22Rv1 (cell line): ENCODE data around the gene PIP5K1B.

ENCODE experiments used
- H3K27ac ChIP-seq: fragments of 450-650 bp; 2 replicates; pipeline ENCODE4 v1.5.1; 2017
- ZFX ChIP-seq: fragments of 450-650 bp; IDR thresholded peaks from 2 replicates; pipeline ENCODE4 v1.6.1; 2017; ENCODE audit warnings: antibody characterized with exemption, borderline replicate concordance
- TF ChIP-seq, protein P1 (sequence below): fragments of 450-650 bp; IDR thresholded peaks from 2 replicates; pipeline ENCODE4 v1.5.1; 2017; ENCODE audit warnings: mild to moderate bottlenecking

PIP5K1B gene

GRCh38 chr9:68852941-68853340 lies 147.9 kb downstream of the PIP5K1B start:
- TF ChIP-seq, protein P1, sequence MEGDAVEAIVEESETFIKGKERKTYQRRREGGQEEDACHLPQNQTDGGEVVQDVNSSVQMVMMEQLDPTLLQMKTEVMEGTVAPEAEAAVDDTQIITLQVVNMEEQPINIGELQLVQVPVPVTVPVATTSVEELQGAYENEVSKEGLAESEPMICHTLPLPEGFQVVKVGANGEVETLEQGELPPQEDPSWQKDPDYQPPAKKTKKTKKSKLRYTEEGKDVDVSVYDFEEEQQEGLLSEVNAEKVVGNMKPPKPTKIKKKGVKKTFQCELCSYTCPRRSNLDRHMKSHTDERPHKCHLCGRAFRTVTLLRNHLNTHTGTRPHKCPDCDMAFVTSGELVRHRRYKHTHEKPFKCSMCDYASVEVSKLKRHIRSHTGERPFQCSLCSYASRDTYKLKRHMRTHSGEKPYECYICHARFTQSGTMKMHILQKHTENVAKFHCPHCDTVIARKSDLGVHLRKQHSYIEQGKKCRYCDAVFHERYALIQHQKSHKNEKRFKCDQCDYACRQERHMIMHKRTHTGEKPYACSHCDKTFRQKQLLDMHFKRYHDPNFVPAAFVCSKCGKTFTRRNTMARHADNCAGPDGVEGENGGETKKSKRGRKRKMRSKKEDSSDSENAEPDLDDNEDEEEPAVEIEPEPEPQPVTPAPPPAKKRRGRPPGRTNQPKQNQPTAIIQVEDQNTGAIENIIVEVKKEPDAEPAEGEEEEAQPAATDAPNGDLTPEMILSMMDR: no peak
- TF ChIP-seq ZFX: no peak
- no peak overlapping the region for H3K27ac ChIP-seq

DNA sequence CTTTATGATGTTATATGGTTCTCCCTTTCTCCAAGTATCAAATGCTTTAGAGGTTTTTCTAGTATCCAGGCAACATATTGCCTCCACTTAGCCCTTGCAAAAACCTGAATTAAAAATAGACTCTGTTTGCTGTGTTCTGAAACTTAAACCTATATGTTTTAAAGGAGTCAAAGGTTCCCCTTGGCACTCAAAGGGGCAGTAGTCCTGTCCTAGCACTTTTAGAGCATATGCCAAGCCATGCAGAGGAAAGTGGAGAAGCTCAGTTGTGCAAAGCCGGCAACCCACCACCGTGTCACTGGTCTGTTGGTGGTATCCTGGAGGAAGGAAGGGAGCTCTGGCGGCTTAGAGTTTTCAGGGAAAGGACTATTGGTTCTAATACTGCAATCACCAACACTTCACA lies 154.3 kb downstream of the PIP5K1B start:
- H3K27ac ChIP-seq: no peak overlapping the region
- TF ChIP-seq ZFX: no peak
- TF ChIP-seq, protein P1: no peak

DNA sequence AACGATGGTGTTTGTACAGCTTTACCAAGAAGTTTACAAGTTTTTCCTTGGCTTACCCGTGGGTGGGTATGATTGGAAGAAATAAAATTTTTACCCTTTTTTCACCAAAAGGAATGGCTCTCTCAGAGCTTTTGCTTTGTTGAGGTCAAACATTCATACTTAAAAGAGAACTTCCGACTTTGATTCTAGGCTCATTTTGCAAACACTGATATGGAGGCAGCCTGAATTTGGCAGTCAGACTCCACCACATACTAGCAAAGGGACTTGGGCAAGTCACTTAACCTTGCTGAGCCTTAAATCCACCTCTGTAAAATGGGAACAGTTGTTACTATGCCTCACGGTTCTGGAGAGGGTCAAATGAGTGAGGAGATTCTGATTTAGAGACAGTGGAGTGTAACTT lies 155.4 kb downstream of the PIP5K1B start:
- no peak overlapping the region for H3K27ac ChIP-seq
- TF ChIP-seq, protein P1: no peak
- no peak for TF ChIP-seq ZFX

DNA sequence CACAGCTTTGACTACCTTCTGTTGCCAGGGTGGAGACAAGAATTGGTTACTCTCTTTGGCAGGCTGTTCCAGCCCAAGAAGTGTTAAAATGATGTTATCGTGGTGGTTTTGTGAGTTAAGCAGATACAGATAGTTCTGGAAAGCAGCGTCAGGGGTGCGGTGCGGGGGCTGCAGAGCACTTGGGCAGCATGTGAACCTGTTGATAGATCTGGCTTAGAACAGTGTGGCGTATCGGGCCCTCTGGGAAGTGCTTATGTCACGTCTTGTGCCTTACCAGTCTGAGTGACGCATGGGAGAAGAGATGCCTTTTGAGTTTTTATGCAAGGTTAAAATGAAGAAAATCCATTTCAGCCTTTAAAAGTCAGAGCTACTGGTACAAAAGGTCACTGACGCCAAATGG lies 156.4 kb downstream of the PIP5K1B start:
- H3K27ac ChIP-seq: no peak overlapping the region
- TF ChIP-seq ZFX: no peak
- TF ChIP-seq, protein P1: no peak

DNA sequence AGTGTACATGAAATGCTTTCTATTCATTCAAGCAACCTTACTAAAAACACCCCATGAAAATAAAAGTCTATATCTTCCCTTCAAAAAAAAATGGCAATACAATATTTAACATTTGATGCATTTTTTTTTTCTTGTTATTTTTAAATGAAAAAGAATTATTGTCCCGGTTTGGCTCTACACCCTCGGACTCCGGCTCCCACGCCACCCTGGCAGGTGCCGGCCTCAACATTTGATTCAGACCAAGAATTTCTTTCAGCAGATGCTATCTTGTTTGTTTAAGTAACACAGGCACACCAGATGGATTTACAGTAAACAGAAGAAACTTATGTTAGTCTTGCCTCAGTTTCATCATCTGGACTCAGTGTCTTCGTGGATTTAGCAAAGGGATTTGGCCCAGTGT lies 162.0 kb downstream of the PIP5K1B start:
- no peak overlapping the region for H3K27ac ChIP-seq
- no peak for TF ChIP-seq ZFX
- TF ChIP-seq, protein P1: no peak

DNA sequence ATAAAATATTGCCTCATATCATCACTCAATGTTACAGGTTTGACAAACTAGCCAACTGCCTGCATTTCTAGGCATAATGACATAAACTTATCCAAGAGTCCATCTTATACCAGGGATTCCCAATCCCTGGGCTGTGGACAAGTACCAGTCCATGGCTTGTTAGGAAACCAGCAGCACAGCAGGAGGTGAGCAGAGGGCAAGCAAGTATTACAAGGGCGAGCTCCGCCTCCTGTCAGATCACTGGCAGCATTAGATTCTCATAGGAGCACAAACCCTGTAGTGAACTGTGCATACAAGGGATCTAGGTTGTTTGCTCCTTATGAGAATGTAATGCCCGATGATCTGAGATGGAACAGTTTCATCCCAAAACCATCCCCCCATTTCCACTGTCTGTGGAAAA lies 164.0 kb downstream of the PIP5K1B start:
- TF ChIP-seq ZFX: no peak
- TF ChIP-seq, protein P1: no peak
- H3K27ac ChIP-seq: no peak overlapping the region

DNA sequence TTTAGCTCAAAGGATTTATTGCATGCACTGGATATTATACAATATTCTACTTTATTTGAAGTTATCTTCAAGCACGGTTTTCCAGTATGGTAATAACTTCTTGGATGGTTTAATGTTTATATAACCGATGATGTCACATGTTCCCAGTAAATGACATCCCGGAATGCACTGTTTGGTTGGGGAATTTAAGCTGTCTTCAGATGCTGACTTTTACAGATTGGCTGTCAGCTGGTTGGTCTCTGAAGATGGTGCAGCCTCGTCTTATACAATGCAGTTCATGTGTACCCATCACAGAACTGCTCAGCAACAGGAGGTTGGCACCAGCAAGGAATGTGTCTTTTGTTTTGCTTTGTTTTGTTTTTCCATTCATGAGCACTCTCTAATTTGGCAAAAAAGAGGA lies 165.0 kb downstream of the PIP5K1B start:
- H3K27ac ChIP-seq: no peak overlapping the region
- no peak for TF ChIP-seq ZFX
- TF ChIP-seq, protein P1: no peak
